PC-9 (cell line): ENCODE results near the gene CUX1.

Experiments
- EZH2 ChIP-seq: fragments of 200-600 bp; sonication (generic); IDR thresholded peaks from 2 replicates; pipeline ENCODE4 v1.8.0; 2017; ENCODE audit warnings: antibody characterized with exemption, low read depth
- TF ChIP-seq, protein P1 (sequence below): fragments of 200-600 bp; sonication (generic); conservative IDR thresholded peaks from 2 replicates; pipeline ENCODE4 v1.6.1; 2017; ENCODE audit warnings: mixed run types, antibody characterized with exemption, mild to moderate bottlenecking, moderate library complexity

DNA sequence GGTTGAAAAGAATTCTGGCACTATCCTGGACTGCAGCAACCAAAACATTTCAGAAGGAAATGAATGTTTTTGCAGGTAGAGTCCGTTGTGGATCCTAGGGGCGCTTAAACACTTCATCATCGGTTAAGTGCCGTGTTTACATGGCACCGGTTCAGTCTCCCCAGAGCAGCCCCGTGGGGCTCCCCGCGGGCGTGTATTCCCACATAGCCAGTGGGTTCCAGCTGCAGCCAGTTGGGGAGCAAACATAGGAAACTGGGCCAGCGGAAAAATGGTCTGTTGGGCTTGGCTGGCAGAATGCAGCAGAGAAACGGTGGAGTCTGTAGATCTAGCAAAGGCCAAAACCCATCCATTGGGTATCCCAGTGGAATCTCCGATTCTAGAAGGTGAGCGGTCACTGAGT is 356.2 kb downstream of the CUX1 start:
- TF ChIP-seq, protein P1, sequence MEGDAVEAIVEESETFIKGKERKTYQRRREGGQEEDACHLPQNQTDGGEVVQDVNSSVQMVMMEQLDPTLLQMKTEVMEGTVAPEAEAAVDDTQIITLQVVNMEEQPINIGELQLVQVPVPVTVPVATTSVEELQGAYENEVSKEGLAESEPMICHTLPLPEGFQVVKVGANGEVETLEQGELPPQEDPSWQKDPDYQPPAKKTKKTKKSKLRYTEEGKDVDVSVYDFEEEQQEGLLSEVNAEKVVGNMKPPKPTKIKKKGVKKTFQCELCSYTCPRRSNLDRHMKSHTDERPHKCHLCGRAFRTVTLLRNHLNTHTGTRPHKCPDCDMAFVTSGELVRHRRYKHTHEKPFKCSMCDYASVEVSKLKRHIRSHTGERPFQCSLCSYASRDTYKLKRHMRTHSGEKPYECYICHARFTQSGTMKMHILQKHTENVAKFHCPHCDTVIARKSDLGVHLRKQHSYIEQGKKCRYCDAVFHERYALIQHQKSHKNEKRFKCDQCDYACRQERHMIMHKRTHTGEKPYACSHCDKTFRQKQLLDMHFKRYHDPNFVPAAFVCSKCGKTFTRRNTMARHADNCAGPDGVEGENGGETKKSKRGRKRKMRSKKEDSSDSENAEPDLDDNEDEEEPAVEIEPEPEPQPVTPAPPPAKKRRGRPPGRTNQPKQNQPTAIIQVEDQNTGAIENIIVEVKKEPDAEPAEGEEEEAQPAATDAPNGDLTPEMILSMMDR = no peak
- TF ChIP-seq EZH2 = no peak
